HuH-7.5 (cell line): Measurements from ENCODE around the gene PKM.

Source experiments
- DNase-seq: peaks from one replicate; pipeline ENCODE4 v3.0.0; 2011; ENCODE audit warnings: low spot score

PKM gene

DNA sequence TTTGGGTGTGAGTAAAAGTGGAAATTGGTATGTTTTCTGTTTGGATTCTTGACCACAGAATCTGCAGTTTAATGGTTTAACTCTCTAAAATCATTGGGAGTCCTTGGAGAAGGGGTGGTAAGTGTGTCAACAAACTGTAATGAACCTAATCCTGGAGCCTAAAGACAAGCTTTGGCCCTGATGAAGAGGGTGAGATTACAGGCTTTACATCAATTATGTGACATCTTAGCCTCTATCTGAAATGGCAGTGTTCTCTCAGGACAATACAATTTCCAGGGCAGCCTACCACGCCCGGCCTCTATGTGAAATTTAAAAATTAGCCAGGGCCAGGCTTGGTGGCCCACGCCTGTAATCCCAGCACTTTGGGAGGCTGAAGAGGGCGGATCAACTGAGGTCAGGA lies 4.3 kb upstream of the PKM start:
- no peak for DNase-seq

DNA sequence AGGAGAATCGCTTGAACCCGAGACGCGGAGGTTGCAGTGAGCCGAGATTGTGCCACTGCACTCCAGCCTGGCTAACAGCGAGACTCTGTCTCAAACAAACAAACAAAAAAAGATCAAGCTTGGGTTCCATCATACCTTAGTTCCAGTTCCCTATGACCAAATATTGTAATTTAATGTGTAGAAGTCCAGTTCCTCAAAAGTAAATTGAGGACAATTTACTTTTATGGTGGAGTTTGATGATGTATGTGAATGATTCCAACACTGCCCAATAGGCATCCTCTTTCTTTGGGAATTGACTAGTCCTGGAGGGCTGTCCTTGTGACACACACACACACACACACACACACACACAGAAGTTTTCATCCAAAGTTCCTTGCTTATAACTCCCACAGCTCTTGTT lies 2.8 kb upstream of the PKM start:
- DNase-seq, result no peak

DNA sequence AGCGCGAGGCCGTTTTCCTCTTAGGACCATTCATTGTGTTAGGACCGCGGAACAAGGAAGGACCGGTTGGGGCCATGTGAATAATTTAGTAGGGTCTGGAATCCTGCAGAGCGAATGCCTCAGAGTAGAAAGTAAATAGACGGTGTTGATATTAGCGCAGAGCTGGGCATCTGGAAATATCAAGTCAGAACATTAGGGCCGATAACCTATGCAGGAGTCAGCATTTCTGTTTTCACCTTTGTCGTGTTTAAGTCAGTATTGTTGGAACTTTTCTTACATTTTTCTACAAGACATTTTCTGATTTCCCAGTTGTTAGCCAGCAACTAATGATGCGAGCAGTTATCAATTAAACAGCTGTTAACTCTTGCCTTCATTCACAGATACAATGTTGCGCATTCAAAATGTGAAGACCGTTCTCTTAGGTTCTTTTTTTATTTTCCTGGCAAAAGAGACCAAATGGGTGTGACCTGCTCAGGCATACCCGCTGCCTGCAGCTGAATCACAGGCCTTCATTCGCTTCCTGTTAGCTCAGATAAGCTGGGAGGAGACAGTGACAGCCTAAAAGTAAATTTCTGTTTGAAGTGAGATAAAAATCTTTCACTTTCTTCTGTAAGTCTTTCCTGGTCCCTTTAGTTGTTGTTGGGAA lies 966 bp upstream of the PKM start:
- DNase-seq, result peak; percentile 66

DNA sequence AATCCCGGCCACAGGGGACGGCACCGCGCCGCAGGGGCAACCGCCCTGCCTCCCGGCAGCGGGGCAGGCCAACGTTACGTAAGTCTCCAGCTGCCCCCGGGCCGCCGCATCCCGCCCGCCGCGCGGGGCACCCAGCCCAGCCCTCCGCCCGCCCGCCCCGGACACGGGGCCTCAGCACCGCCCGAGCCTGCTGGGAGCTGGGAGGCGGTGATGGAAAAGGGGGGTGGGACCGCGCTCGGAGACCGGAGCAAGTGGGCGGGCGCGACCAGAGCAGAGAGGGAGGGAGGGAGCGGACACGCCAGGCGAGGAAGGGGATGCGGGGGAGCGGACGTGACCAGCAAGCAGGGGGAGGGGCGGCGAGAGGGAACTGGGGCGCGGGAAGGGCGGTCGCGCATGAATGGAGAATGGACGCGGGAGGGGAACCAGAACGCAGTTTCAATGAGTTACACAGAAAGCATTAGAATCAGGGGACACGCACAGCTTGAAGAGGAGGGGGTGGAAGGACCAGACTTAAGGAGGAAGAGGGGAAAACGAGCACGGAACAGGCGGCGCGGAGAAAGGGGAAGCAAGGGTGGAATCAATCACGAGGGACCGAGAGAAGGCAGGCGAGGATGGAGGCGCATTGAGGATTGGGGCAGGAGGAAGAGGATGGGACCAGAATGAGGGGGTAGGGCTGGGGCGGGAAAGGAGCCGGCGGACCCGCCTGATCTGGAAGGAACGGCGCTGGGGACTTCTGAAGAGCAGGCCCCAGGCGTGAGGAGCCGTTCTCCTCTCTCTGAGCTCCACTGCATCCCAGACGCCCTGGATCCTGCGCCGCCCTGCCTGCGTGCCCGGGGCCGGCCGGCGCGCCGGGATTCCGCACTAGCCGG lies 559 bp downstream of the PKM start:
- peak; percentile 86 for DNase-seq

DNA sequence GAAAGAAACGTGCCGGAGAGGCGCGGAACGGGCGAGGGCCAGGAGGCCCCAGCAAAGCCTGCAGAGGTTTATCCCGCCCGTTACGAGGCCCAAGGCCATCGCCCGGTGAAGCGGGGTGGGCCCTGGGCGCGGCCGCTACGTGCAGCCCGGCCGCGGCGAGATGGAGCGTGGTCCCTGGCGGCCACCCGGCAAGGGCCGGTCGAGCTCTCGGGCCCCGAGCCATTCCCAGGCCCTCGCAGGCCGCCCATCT lies 1.1 kb downstream of the PKM start:
- DNase-seq, result no peak

DNA sequence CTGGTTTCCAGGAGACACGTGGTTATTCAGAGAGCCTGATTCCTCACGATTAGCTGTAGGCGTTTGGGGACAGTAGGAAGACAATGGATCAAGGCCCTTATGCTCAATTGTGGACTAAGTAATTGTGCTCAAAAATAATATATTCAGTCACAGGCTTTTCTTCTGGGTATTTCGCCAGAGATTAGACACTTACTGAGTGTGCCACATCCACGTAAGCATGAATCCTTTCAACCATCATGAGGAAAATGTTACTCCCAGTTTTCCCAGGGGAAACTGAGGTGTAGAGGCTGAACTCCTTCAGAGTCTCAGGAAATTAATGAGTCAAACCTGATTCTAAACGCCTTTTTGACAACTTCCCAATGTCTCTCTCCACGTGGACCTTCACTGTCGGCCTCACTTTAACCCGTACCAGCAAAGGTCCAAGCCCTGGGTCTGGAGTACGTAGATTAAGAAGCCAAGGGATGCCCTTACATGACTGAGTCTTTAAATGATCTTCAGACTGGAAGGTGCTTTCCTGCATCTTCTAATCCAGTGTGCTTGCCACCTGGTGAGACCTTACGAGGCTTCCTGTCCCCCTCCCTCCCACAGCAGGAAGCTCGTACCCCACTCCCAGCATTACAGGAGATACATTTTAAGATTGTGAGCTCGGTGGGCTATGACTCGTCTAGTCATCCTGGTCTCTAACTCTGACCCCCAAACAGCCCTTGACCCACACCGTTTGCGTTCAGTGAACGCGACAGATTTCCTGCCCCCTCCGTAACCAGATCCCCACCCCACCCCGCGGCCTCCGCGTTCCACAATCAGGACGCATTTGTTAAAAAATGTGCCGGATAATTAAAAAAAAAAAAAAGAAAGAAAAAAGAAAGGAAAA lies 1.7 kb downstream of the PKM start:
- DNase-seq, result no peak

DNA sequence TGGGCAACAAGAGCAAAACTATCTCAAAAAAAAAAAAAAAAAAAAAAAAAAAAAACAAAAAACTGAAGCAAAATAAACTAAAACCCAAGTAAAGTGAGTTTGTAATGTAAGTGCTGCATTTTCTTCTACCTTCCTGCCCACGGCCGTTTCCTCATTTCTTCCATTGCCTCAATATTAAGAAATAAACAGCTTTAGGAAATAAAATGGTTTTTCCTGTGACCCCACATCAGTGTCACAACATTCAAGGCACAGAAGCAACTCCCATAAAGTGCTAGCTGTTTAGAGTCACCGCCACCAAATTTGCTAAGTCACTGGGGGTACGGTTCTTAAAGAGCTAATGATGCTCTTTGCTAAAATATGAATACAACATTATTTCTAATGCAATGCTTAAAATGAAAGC lies 3.3 kb downstream of the PKM start:
- DNase-seq, result no peak

DNA sequence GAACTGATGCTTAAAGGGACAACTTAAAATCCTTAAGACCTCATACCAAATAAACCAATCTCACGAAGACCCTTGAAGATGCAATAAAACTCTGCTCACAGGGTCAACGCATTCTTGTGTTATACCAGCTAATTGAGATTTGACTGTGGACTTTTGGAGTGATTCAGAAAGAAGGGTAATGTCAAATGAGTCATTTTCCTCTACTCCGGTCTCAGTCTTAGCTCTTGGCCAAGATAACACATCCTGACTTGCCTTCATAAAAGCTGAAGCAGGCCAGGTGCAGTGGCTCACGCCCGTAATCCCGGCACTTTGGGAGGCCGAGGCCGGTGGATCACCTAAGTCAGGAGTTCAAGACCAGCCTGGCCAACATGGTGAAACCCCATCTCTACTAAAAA lies 3.8 kb downstream of the PKM start:
- no peak for DNase-seq

DNA sequence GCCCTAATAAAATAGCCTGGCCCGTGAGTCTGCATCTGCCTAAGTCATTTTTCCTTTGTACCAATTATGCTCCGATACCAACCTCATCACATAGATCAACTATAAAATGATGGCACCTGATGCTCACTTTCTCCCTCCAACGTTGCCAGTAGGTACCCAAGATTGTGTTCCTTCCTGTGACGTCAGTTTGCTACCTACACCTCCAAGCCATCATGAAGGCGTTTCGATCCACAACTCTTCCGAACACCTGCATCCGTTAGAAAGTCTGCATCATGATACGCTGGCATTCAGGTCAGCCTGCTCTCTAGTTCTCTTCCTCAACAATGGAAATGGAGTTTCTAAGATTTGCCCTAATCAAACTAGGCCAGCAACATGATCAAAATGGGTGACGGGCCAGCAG lies 7.7 kb downstream of the PKM start:
- no peak for DNase-seq

DNA sequence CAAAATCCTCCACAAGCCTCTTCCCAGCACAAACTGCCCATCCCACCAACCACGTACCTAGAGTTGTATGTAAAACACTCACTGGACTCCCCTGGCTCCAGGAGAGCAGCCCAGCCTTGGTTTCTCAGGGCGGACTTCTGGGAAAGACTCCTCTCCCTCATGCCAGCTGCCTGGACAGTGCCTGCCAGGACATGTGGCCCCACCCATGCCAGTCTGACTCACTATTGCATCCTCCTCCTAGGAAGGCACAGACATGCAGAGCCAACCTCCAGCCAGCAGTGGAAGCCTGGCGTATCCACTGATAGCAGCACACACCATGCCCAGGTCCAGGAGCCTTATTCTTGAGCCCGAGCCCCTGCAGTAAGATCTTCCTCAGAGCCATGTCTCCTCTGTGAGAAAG lies 8.6 kb downstream of the PKM start:
- DNase-seq, result no peak

DNA sequence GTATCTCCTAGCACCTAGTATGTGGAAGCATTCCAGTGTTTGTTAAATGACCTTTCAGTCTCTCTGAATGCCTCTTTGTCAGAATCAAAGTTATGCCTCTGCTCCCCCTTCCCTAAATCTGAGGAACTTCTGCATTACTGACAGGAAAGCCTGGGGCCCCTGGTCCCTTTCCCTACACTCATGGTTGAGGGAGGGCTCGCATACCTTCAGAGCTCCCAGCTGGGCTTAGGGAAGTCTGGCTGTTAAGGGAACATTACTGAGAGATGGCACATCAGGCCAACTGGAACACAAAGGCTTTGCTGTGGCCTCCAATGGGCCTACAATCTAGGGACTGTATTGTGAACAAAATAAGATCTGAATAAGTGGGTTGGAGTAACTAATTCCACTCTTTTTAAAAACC lies 10.3 kb downstream of the PKM start:
- DNase-seq, result no peak

DNA sequence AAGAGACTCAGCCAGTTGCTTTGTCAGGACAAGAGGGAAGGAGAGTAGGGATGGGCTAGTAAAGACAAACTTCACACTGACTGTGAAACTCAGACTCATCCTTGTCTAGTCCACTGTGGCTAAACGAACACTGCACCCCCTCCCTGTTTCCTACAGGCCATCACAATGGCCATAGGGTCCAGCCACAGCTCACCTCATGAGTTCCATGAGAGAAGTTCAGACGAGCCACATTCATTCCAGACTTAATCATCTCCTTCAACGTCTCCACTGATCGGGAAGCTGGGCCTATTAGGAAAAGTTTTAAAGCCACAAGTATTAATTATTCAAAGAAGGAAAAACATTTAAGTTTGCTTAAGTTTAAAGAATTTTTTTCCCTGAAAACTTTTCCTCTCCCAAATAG lies 13.8 kb downstream of the PKM start:
- no peak for DNase-seq

DNA sequence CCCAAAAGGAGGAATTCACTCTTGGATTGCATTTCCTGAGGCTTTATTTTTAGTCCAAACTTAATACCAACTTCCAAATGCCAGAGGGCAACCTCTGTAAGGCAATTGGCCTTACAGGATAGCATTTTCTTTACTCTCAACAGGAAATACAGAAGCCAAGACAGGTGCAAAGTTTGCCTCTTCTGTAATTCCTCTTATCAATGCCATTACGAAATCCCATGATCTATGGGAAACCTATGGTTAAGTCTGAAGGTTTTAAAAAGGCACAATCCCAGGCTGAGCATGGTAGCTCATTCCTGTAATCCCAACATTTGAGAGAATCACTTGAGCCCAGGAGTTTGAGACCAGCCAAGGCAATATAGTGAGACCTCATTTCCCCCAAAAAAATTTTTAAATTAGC lies 14.9 kb downstream of the PKM start:
- DNase-seq, result no peak

DNA sequence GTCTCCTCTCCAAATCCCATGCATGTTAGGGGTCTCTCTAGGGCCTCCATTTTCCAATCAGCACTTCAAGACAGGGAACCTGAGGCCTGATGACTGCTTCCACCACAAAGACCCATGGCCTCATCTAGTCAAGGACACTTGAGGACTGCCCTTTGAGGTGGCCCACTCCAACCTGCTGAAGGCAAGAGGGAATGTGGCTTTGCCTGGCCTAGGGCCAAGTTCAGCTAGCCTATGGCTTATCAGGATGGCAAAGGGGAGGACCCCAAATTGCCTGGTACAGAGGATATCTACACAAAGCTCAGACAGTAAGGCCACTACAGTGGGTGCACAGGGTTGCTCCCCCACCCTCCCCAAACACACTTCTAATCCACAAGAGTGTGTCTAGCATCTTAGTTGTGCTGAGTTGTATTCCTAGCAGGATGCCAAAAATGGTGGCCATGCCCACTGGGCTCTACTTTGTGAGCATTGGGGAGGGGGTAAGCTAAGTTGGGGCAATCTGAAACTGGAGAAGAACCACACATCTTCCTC lies 23.4 kb downstream of the PKM start:
- DNase-seq, result no peak

DNA sequence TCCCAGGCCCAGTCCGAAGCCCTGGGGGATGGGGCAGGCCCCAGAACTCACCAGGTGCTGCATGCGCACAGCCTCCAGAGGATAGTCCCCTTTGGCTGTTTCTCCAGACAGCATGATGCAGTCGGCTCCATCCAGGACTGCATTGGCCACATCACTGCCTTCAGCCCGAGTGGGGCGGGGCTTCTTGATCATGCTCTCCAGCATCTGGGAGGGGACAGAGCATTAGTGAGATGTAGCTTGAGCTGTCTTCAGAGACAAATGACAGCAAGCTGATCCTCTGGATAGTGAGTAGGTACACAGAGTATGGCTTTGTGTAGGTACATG lies 24.4 kb downstream of the PKM start:
- DNase-seq, result no peak

DNA sequence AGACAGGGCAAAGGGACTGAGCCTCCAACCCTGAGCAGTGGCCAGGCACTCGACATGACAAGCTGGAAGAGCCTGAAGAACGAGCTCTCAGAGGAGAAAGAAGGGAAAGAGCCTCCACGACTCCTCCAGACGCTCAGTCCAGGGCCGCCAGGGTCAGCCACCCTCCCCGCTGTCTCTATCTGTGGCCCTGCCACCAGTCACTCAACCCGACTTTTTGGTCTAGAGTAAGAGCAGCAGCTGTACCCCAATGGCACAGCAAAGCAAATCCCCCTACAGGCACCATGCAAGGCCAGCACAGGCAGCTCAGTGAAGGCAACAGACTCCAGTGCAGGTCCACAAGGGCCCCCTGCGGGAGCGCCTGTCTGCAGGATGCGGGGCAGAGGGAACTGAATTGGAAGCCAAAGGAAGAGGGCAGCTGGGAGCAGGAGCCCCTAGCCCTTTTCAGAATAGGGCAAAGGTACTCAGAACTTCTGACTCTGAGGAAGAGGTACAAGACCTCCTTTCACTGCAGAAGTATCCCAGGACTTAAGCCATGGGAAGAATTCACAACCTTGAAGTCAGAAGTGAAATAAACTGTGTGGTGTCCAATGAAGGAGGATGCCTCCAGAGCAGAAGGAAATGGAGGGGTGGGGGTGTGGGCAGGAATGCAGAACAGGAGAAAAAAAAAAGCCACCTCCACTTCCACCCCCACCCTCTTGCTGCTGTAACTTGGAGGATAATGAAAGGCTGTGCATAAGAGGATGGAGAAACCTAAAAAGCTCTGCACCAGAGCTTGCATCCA lies 24.9 kb downstream of the PKM start:
- DNase-seq, result no peak

DNA sequence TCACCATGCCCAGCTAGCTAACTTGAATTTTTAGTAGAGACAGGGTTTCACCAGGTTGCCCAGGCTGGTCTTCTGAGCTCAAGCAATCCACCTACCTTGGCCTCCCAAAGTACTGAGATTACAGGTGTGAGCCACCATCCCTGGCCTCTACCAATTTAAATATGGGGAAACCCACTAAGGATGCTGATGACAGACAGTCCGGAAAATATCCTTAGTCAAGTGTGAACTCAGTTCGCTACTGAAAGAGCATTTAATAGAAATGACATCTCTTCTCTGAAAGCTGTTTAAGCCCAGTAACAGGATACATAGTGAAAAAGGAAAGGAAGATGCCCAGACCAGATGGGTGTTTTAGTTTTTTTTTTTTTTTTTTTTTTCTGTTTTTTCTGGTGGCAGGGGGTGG lies 25.7 kb downstream of the PKM start:
- no peak for DNase-seq

DNA sequence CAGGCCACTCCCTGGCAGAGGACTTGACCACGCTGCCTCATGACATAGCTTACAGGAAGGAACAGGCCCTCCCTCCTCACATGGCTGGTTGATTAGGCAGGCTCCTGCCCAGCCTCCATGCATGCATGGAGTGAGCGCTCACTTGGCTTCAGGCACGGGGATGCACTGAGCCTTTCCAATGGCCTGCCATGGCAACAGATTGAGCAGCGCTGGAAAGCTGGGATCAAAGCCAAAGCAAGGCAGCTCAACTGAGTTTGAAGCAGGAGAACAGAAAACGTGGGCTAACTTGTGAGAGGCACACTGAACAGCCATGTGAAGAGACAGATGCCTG lies 27.5 kb downstream of the PKM start:
- DNase-seq, result no peak

DNA sequence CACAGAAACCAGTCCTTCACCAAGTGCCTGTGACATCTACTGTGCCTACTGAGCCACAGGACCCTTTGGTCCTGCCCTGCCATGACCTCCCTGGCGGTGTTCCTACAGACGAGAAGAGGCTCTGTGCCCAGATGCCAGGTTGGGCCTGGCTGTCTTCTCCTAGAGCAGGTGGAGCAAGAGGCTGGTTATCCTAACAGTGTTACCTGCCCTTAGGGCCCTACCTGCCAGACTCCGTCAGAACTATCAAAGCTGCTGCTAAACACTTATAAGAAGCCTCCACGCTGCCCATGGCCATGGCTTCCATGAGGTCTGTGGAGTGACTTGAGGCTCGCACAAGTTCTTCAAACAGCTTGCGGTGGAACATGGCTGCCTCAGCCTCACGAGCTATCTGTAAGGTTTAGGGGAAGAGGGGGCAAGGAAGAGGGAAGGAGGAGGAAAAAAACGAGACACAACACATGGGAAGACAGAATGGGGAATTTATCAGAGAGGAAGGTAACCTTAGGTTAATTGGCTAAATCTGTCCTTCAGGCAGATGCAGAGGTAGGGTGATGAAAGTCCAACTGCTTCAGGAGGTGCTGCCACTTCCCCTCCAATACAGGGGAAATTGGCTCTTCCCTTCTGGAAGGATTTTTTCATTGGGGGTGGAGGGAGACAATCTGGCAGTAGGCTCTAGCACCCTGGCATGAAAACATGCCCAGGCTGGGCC lies 28.0 kb downstream of the PKM start:
- no peak for DNase-seq

DNA sequence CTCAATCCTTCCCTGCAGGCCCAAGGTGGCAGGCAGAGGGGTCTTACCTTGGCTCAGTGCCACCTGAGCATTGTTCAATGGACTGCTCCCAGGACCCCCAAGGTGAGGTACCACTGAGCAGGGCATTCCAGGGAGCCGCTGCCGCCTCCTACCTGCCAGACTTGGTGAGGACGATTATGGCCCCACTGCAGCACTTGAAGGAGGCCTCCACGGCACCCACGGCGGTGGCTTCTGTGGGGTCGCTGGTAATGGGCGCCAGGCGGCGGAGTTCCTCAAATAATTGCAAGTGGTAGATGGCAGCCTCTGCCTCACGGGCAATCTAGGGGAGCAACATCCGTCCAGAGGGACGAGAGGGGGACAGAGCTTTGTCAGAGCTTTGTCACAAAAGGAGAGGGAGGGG lies 28.7 kb downstream of the PKM start:
- DNase-seq, result no peak

DNA sequence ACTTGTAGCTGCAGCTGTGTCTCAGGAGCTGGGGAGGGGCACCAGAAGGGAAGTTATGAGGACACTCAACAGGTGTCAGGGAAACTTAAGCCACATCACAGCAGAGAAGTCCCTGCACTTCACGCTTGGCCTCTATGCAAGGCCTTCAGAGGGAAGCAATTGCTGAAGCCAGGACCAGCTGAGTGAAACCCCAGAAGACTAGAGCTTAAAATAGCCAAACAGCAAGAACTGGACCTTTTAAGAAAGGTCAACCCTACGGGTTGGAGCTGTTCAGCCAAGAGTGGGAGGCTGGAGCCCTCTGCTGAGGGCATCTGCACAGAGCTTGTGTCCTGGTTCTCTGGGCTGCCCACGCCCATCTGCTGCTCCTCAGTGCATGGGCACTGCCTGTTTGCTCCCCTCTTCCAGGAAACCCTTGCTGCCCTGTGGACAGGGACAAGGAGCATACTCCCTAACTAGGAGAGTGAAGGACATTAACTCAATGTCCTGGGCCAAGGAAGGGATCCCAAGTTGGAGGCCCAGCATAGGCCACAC lies 29.5 kb downstream of the PKM start:
- DNase-seq, result no peak
